IMR-90 (cell line): Measurements from ENCODE around the gene ARHGAP10. TPM values are rescaled to one million over a fixed set of nuclear protein-coding genes. Genes with fewer than 3 reads are reported as not detected.
A peak's percentile ranks its signal among the peaks of the same experiment; 100 is the strongest.

Source experiments
- ATAC-seq: fragments of 200-7000 bp; cut with Tn5 transposase; 2 replicates; pipeline ENCODE4 v1.9.1; 2020; ENCODE audit warnings: low read depth, mild to moderate bottlenecking, moderate library complexity
- BruUV-seq: library from RNA; stranded (reverse); fragments of 400-500 nt; replicated peaks from 2 replicates; lab custom pipeline; 2021; lab: Mats Ljungman, UMichigan
- CTCF ChIA-PET: fragments of 300-600 bp; formaldehyde crosslinking; extraction: SDS; loops from one replicate; lab custom pipeline; 2021; ENCODE audit warnings: antibody characterized with exemption; lab: Yijun Ruan, JAX
- POLR2A ChIA-PET: fragments of 300-600 bp; sonication (Branson Sonifier 250); formaldehyde crosslinking; loops from one replicate; lab custom pipeline; 2022; ENCODE audit warnings: antibody characterized with exemption; ENCODE audit not compliant: unreplicated experiment; lab: Charles Lee
- DNase-seq: peaks from one replicate; pipeline ENCODE4 v3.0.0; 2013
- H2AFZ ChIP-seq: replicated peaks from 2 replicates; pipeline ENCODE3; 2013; ENCODE audit warnings: low read length, mild to moderate bottlenecking; ENCODE audit not compliant: poor library complexity
- H2AK5ac ChIP-seq: 2 replicates; pipeline ENCODE4 v1.6.1; 2013; ENCODE audit warnings: low read depth, low read length, inconsistent platforms
- H2AK9ac ChIP-seq: replicated peaks from 2 replicates; pipeline ENCODE3; 2013; ENCODE audit warnings: mild to moderate bottlenecking, low read depth, low read length, moderate library complexity; ENCODE audit not compliant: poor library complexity
- H2BK120ac ChIP-seq: 2 replicates; pipeline ENCODE4 v1.6.1; 2013; ENCODE audit warnings: low read depth, low read length, inconsistent platforms
- H2BK15ac ChIP-seq: 3 replicates; pipeline ENCODE4 v1.6.1; 2013; ENCODE audit warnings: low read depth, low read length, inconsistent platforms
- H2BK20ac ChIP-seq: 2 replicates; pipeline ENCODE4 v1.6.1; 2013; ENCODE audit warnings: low read depth, mild to moderate bottlenecking, inconsistent platforms, low read length, moderate library complexity
- H2BK5ac ChIP-seq: 2 replicates; pipeline ENCODE4 v1.6.1; 2013; ENCODE audit warnings: mild to moderate bottlenecking, low read depth, low read length, inconsistent platforms; ENCODE audit not compliant: poor library complexity, severe bottlenecking
- H3K14ac ChIP-seq: replicated peaks from 2 replicates; pipeline ENCODE4 v1.6.1; 2013; ENCODE audit warnings: low read depth, low read length, inconsistent platforms
- H3K18ac ChIP-seq: 2 replicates; pipeline ENCODE4 v1.6.1; 2013; ENCODE audit warnings: low read depth, low read length, control low read depth
- H3K23ac ChIP-seq: 2 replicates; pipeline ENCODE4 v1.6.1; 2013; ENCODE audit warnings: low read depth, low read length, inconsistent platforms
- H3K27ac ChIP-seq: 2 replicates; pipeline ENCODE4 v1.5.1; 2013; ENCODE audit warnings: mild to moderate bottlenecking, control low read depth, low read length; ENCODE audit not compliant: insufficient read depth
- H3K27me3 ChIP-seq: 2 replicates; pipeline ENCODE4 v1.6.1; 2013; ENCODE audit warnings: low read length; ENCODE audit not compliant: control insufficient read depth, insufficient read depth
- H3K36me3 ChIP-seq: 2 replicates; pipeline ENCODE4 v1.6.1; 2013; ENCODE audit warnings: low read length, mixed read lengths; ENCODE audit not compliant: control insufficient read depth, insufficient read depth
- H3K4ac ChIP-seq: 2 replicates; pipeline ENCODE4 v1.6.1; 2013; ENCODE audit warnings: low read depth, low read length, inconsistent platforms
- H3K4me1 ChIP-seq: 2 replicates; pipeline ENCODE4 v1.6.1; 2013; ENCODE audit warnings: low read length, mixed read lengths; ENCODE audit not compliant: control insufficient read depth, insufficient read depth
- H3K4me2 ChIP-seq: 2 replicates; pipeline ENCODE4 v1.6.1; 2013; ENCODE audit warnings: low read depth, mild to moderate bottlenecking, control low read depth, low read length, moderate library complexity
- H3K4me3 ChIP-seq: 2 replicates; pipeline ENCODE4 v1.5.1; 2013; ENCODE audit warnings: low read depth, mild to moderate bottlenecking, control low read depth, low read length, moderate library complexity; ENCODE audit not compliant: insufficient read depth
- H3K56ac ChIP-seq: 2 replicates; pipeline ENCODE4 v1.6.1; 2013; ENCODE audit warnings: low read length, inconsistent platforms; ENCODE audit not compliant: insufficient read depth; ENCODE audit errors: extremely low read depth
- H3K79me1 ChIP-seq, 2 experiments: 2 replicates each; pipeline ENCODE4 v1.6.1; 2013; ENCODE audit warnings: low read length in 2 of 2, inconsistent platforms in 1 of 2, low read depth in 1 of 2
- H3K9ac ChIP-seq: 2 replicates; pipeline ENCODE4 v1.6.1; 2013; ENCODE audit warnings: low read depth, low read length, control low read depth
- H3K9me1 ChIP-seq: 2 replicates; pipeline ENCODE4 v1.6.1; 2013; ENCODE audit warnings: low read length, inconsistent platforms; ENCODE audit not compliant: insufficient read depth
- H3K9me3 ChIP-seq: 2 replicates; pipeline ENCODE4 v1.6.1; 2013; ENCODE audit warnings: low read length; ENCODE audit not compliant: control insufficient read depth, insufficient read depth
- H4K20me1 ChIP-seq: 2 replicates; pipeline ENCODE4 v1.6.1; 2013; ENCODE audit warnings: low read length, inconsistent platforms; ENCODE audit not compliant: insufficient read depth
- H4K5ac ChIP-seq: 2 replicates; pipeline ENCODE4 v1.6.1; 2013; ENCODE audit warnings: mild to moderate bottlenecking, low read depth, low read length, control low read depth
- H4K8ac ChIP-seq, 2 experiments: 2 replicates each; pipeline ENCODE4 v1.6.1; 2013; ENCODE audit warnings: low read depth in 2 of 2, low read length in 2 of 2, control low read depth in 1 of 2, inconsistent platforms in 1 of 2
- H4K91ac ChIP-seq: 2 replicates; pipeline ENCODE4 v1.6.1; 2013; ENCODE audit warnings: low read depth, low read length, inconsistent platforms; ENCODE audit not compliant: insufficient read depth
- MAFK ChIP-seq: IDR thresholded peaks from 2 replicates; pipeline ENCODE4 v1.6.1; 2012; ENCODE audit warnings: low read depth, low read length, improper control_type of control experiment
- MXI1 ChIP-seq: IDR thresholded peaks from 2 replicates; pipeline ENCODE4 v1.6.1; 2012; ENCODE audit warnings: low read depth, mild to moderate bottlenecking, low read length, moderate library complexity, borderline replicate concordance
- RAD21 ChIP-seq: IDR thresholded peaks from 2 replicates; pipeline ENCODE4 v1.6.1; 2012; ENCODE audit warnings: low read length, improper control_type of control experiment
- RCOR1 ChIP-seq: IDR thresholded peaks from 2 replicates; pipeline ENCODE4 v1.6.1; 2012; ENCODE audit warnings: mild to moderate bottlenecking, low read length, improper control_type of control experiment; ENCODE audit not compliant: insufficient replicate concordance
- SMC3 ChIP-seq: fragments of 150-350 bp; IDR thresholded peaks from 2 replicates; pipeline ENCODE4 v1.6.1; 2016; ENCODE audit warnings: low read depth, mild to moderate bottlenecking, antibody characterized with exemption, low read length, moderate library complexity
- WGBS, 2 experiments: methylation state at CpG; one replicate each; pipeline versions ENCODE4 v1.1.5 to v1.1.7; 2013; ENCODE audit warnings: missing lambda C conversion rate in 2 of 2; ENCODE audit not compliant: insufficient read length in 1 of 2; ENCODE audit errors: extremely low coverage in 2 of 2; 5-methylcytosine and 5-hydroxymethylcytosine counted together
- dilution Hi-C: fragments of 300-500 bp; cut with HindIII; formaldehyde crosslinking; loops from one replicate; pipeline ENCODE4 v1.14.3; 2018; ENCODE audit warnings: low sequenced_read_pairs; ENCODE audit not compliant: unreplicated experiment
- in situ Hi-C: fragments of 300-500 bp; cut with MboI; formaldehyde crosslinking; loops from 3 replicates; pipeline ENCODE4 v1.14.3; 2019; ENCODE audit warnings: low sequenced_read_pairs, inconsistent platforms, mixed read lengths
- intact Hi-C: fragments of 100-400 bp; cut with micrococcal nuclease; formaldehyde crosslinking; loops from 2 replicates; pipeline ENCODE4 v1.10.0; 2022
- polyA plus RNA-seq, 3 experiments: library from polyadenylated mRNA; depleted of rRNA; stranded (reverse); fragments of >200 nt; gene quantifications; 2 replicates each; pipeline ENCODE4 v1.2.3, GENCODE V29; 2012; ENCODE audit warnings: low replicate concordance in 1 of 3
- total RNA-seq: library from RNA; depleted of rRNA; stranded (reverse); fragments of >200 nt; gene quantifications from 2 replicates; pipeline ENCODE4 v1.2.3, GENCODE V29; 2012

Gene ARHGAP10
- total and polyA plus RNA-seq, 2 of the 4 experiments (the other 2 are of a cell fraction) = 27.1 to 29.4 TPM

GRCh38 chr4:147761218-147761883 is 29.5 kb downstream of the ARHGAP10 start:
- H2AK9ac ChIP-seq = no peak overlapping the region
- no peak overlapping the region for H4K5ac ChIP-seq
- in situ Hi-C loops = no loop called here

More at GRCh38 chr4:147761218-147761883, 29.5 kb downstream of the ARHGAP10 start:
- Histone ChIP-seq H2AK5ac (no peak overlapping the region), H4K91ac (no peak overlapping the region), H3K18ac (no peak overlapping the region), H2BK15ac (no peak overlapping the region), H3K9me3 (no peaks in the 10 kb centered on the region), H4K8ac (no peak overlapping the region), H3K14ac (no peak overlapping the region), H3K23ac (no peak overlapping the region), H3K56ac (no peak overlapping the region), H3K4me2 (no peak overlapping the region), H3K4me3 (no peak overlapping the region), H3K4me1 (peaks cover 7% of the 10 kb centered on the region), H3K9ac (no peak overlapping the region), H2AFZ (no peak overlapping the region), H4K20me1 (peaks cover 14% of the 10 kb centered on the region), H3K79me1 (peaks cover 32 to 71% of the 10 kb centered on the region in 2 experiments), H2BK120ac (no peak overlapping the region), H2BK5ac (no peak overlapping the region), H3K27ac (no peak overlapping the region), H3K9me1 (peaks cover 19% of the 10 kb centered on the region), H2BK20ac (no peak overlapping the region), H3K4ac (no peak overlapping the region), H3K27me3 (no peaks in the 10 kb centered on the region), H3K36me3 (no peaks in the 10 kb centered on the region; the same call in 1 of the 2 replicates)
- ChIA-PET CTCF (no interaction called here), POLR2A (no interaction called here)
- ATAC-seq = no peak
- TF ChIP-seq RAD21 (no peak), MXI1 (no peak), RCOR1 (no peak), MAFK (peak; percentile 36; the same call in 1 of the 2 replicates), SMC3 (no peak)
- no peak for DNase-seq
- no TSS peak for BruUV-seq
- intact Hi-C loops (no loop called here), dilution Hi-C loops (no loop called here)
- WGBS, 2 experiments = no CpG with 5 or more reads among the region's 7 CpGs
